Esophagus muscularis mucosa (tissue), 4 donors: ENCODE data around the gene HMOX1. TPM values are rescaled to one million over a fixed set of nuclear protein-coding genes. Genes with fewer than 3 reads are reported as not detected.

Experiments
- DNase-seq: peaks from one replicate; pipeline ENCODE4 v3.0.0-alpha.2; 2017; ENCODE audit errors: extremely low spot score
- H3K27ac ChIP-seq, 4 donors: fragments of 200-600 bp; sonication (generic); replicated peaks in 1 of 4; 1 replicate in 3 of 4; 2 replicates in 1 of 4; pipeline ENCODE4 v1.5.1; 2016 to 2019; ENCODE audit warnings: mild to moderate bottlenecking in 1 of 4
- H3K27me3 ChIP-seq, 4 donors: fragments of 200-600 bp; sonication (generic); one replicate each; pipeline versions ENCODE4 v1.5.1 to v1.6.0; 2016 to 2019
- H3K36me3 ChIP-seq, 4 donors: fragments of 200-600 bp; sonication (generic); one replicate each; pipeline ENCODE4 v1.5.1; 2016 to 2019
- H3K4me1 ChIP-seq, 4 donors: fragments of 200-600 bp; sonication (generic); one replicate each; pipeline ENCODE4 v1.5.1; 2016 to 2019
- H3K4me3 ChIP-seq, 4 donors: fragments of 200-600 bp; sonication (generic); 1 replicate in 2 of 4; 2 replicates in 2 of 4; pipeline ENCODE4 v1.5.1; 2016 to 2019; ENCODE audit warnings: mild to moderate bottlenecking in 4 of 4, moderate library complexity in 1 of 4
- H3K9me3 ChIP-seq, 4 donors: fragments of 200-600 bp; sonication (generic); 1 replicate in 3 of 4; 2 replicates in 1 of 4; pipeline ENCODE4 v1.5.1; 2016 to 2019
- CTCF ChIP-seq, 3 experiments: fragments of 200-600 bp in 2 of 3; fragments of 450-650 bp in 1 of 3; sonication (generic) in 2 of 3; IDR thresholded peaks; one replicate each; pipeline ENCODE4 v1.5.1; 2017 to 2019; ENCODE audit warnings: antibody characterized with exemption in 3 of 3, mild to moderate bottlenecking in 2 of 3, moderate library complexity in 1 of 3
- EP300 ChIP-seq: sonication (generic); formaldehyde crosslinking; IDR thresholded peaks from one replicate; pipeline ENCODE4 v1.6.1; 2017; ENCODE audit warnings: antibody characterized with exemption
- POLR2A ChIP-seq: fragments of 450-650 bp; IDR thresholded peaks from one replicate; pipeline ENCODE4 v1.6.1; 2017; ENCODE audit warnings: antibody characterized with exemption, moderate library complexity, mild to moderate bottlenecking, low read depth
- POLR2AphosphoS5 ChIP-seq, 2 donors: sonication (generic); formaldehyde crosslinking; IDR thresholded peaks; one replicate each; pipeline ENCODE4 v1.6.1; 2017; ENCODE audit warnings: antibody characterized with exemption in 2 of 2
- WGBS: methylation state at CpG from one replicate; pipeline ENCODE4 v1.1.5; 2018; 5-methylcytosine and 5-hydroxymethylcytosine counted together
- intact Hi-C: fragments of 100-400 bp; cut with DNase I; formaldehyde crosslinking; loops from one replicate; pipeline ENCODE4 v1.15.1; 2023
- total RNA-seq, 4 donors: library from RNA; depleted of rRNA; stranded (reverse); fragments of >200 nt; gene quantifications; one replicate each; pipeline versions ENCODE4 v1.1.0 to v1.2.1, GENCODE V29; 2016

The HMOX1 gene
- total RNA-seq, 4 donors from 2014 or later = 8.7 to 603 (median 13.0) TPM

- Histone ChIP-seq H3K27ac (peak within 1 kb of the TSS; percentile 46 to 76 (median 66)), H3K4me3 (peak within 1 kb of the TSS; percentile 74 to 90 (median 84)), H3K4me1 (peaks cover 8 to 20% (median 16%) of the 10 kb centered on the region in 4 donors), H3K9me3 (no peaks in the 10 kb centered on the region), H3K36me3 (peaks cover 0 to 33% (median 19%) of the 10 kb centered on the region in 4 donors), H3K27me3 (no peaks in the 10 kb centered on the region)
- peak; percentile 99 for DNase-seq
- TF ChIP-seq POLR2A = no peak
- TF ChIP-seq EP300 = no peak
- peak; percentile 67 to 86 for TF ChIP-seq POLR2AphosphoS5 (IDR thresholded peaks at IDR 0.05)
- TF ChIP-seq CTCF (IDR thresholded peaks at IDR 0.05) = no peak
- intact Hi-C loops = no loop called here
- WGBS = 4% methylated on average over 31 of the region's 64 CpGs
Observed at GRCh38 chr22:35399678-35400500, 19.0 kb downstream of the HMOX1 start, which contains the start of gene MCM5. MCM5 (plus strand) TSS chr22:35400140; CDS start chr22:35400439, 299 bp downstream.

GRCh38 chr22:35400501-35400790, 19.6 kb downstream of the HMOX1 start:
- 7% methylated on average over 10 of the region's 20 CpGs for WGBS

GRCh38 chr22:35401863-35402262, 21.0 kb downstream of the HMOX1 start:
- no peak for TF ChIP-seq EP300
- TF ChIP-seq POLR2AphosphoS5 (IDR thresholded peaks at IDR 0.05) = no peak
- no peak for TF ChIP-seq CTCF (IDR thresholded peaks at IDR 0.05)
- TF ChIP-seq POLR2A = no peak
- intact Hi-C loops = no loop called here

More at GRCh38 chr22:35400501-35400790, 19.6 kb downstream of the HMOX1 start:
- peak overlapping the region; percentile 42 to 76 (median 66) for H3K27ac ChIP-seq
- H3K4me1 ChIP-seq = peaks cover 8 to 20% (median 16%) of the 10 kb centered on the region in 4 donors
- H3K27me3 ChIP-seq = no peaks in the 10 kb centered on the region
- H3K9me3 ChIP-seq = no peaks in the 10 kb centered on the region
- peaks cover 3 to 39% (median 22%) of the 10 kb centered on the region in 4 donors for H3K36me3 ChIP-seq
- no peak for TF ChIP-seq EP300
- H3K4me3 ChIP-seq = peak overlapping the region; percentile 74 to 90 (median 84)
- DNase-seq = no peak
- intact Hi-C loops = no loop called here

GRCh38 chr22:35403356-35403755, 22.5 kb downstream of the HMOX1 start:
- H3K4me1 ChIP-seq = peaks cover 8 to 20% (median 16%) of the 10 kb centered on the region in 4 donors
- H3K36me3 ChIP-seq = peaks cover 15 to 68% (median 46%) of the 10 kb centered on the region in 4 donors
- intact Hi-C loops = no loop called here

More at GRCh38 chr22:35401863-35402262, 21.0 kb downstream of the HMOX1 start:
- Histone ChIP-seq H3K9me3 (no peaks in the 10 kb centered on the region), H3K27ac (no peak overlapping the region), H3K4me1 (peaks cover 8 to 20% (median 16%) of the 10 kb centered on the region in 4 donors), H3K4me3 (no peak overlapping the region), H3K36me3 (peaks cover 5 to 53% (median 31%) of the 10 kb centered on the region in 4 donors), H3K27me3 (no peaks in the 10 kb centered on the region)
- 83% methylated on average over 6 of the region's 6 CpGs for WGBS
- no peak for DNase-seq

More at GRCh38 chr22:35403356-35403755, 22.5 kb downstream of the HMOX1 start:
- no peaks in the 10 kb centered on the region for H3K27me3 ChIP-seq
- H3K27ac ChIP-seq = no peak overlapping the region
- no peaks in the 10 kb centered on the region for H3K9me3 ChIP-seq
- TF ChIP-seq POLR2AphosphoS5 (IDR thresholded peaks at IDR 0.05) = no peak
- no peak for TF ChIP-seq EP300
- no peak for TF ChIP-seq CTCF (IDR thresholded peaks at IDR 0.05)
- TF ChIP-seq POLR2A = no peak
- WGBS = 87% methylated on average over 3 of the region's 7 CpGs
- H3K4me3 ChIP-seq = no peak overlapping the region
- DNase-seq = no peak
